Epithelial cell of proximal tubule (primary cell): Measurements from ENCODE around the gene DENND1A. TPM values are rescaled to one million over a fixed set of nuclear protein-coding genes. Genes with fewer than 3 reads are reported as not detected.

Experiments used
- DNase-seq: peaks from one replicate; pipeline ENCODE4 v3.0.0-alpha.2; 2011; ENCODE audit warnings: low read depth
- H3K4me3 ChIP-seq: 2 replicates; pipeline ENCODE4 v1.5.1; 2011; ENCODE audit warnings: low read depth, mild to moderate bottlenecking, low read length
- total RNA-seq: library from RNA; depleted of rRNA; stranded (reverse); fragments of >200 nt; gene quantifications from 2 replicates; pipeline ENCODE4 v1.2.3, GENCODE V29; 2015
- TF ChIP-seq, protein P1 (sequence below): conservative IDR thresholded peaks from 2 replicates; pipeline ENCODE4 v1.5.1; 2012; ENCODE audit warnings: low read depth, mild to moderate bottlenecking, low read length

DENND1A gene
- total RNA-seq, 1 donor from 2014 or later, result 26.6 TPM

DNA sequence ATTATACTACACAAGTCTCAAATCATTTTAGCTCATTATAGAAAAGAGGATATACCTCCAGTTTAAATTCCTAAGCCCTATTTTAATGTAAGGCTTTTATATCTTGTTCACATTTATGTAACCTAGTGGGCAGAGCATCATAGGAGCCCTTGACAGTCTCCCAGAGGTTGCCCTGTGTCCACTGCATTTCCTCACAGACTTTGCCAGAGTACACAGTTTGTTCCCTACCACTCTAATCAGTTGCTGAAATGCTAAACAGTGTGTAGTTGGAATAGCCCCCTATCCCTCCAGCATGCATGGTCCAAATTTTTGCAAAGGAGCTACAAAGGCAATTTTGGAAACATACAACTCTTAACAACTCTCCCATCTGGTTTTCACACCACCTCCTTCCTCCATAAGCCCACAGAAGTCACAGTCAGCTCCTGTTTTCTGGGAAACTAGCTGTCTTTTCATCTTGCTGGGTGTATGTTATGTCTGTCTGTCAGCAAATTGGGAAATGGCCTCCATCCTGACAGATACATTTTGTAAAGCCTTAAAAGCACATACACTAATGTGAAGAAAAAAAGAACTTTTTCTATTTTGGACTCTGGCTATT, 212.2 kb downstream of the DENND1A start:
- no peak for DNase-seq
- H3K4me3 ChIP-seq, result no peak overlapping the region
- TF ChIP-seq, protein P1, sequence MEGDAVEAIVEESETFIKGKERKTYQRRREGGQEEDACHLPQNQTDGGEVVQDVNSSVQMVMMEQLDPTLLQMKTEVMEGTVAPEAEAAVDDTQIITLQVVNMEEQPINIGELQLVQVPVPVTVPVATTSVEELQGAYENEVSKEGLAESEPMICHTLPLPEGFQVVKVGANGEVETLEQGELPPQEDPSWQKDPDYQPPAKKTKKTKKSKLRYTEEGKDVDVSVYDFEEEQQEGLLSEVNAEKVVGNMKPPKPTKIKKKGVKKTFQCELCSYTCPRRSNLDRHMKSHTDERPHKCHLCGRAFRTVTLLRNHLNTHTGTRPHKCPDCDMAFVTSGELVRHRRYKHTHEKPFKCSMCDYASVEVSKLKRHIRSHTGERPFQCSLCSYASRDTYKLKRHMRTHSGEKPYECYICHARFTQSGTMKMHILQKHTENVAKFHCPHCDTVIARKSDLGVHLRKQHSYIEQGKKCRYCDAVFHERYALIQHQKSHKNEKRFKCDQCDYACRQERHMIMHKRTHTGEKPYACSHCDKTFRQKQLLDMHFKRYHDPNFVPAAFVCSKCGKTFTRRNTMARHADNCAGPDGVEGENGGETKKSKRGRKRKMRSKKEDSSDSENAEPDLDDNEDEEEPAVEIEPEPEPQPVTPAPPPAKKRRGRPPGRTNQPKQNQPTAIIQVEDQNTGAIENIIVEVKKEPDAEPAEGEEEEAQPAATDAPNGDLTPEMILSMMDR, result no peak

DNA sequence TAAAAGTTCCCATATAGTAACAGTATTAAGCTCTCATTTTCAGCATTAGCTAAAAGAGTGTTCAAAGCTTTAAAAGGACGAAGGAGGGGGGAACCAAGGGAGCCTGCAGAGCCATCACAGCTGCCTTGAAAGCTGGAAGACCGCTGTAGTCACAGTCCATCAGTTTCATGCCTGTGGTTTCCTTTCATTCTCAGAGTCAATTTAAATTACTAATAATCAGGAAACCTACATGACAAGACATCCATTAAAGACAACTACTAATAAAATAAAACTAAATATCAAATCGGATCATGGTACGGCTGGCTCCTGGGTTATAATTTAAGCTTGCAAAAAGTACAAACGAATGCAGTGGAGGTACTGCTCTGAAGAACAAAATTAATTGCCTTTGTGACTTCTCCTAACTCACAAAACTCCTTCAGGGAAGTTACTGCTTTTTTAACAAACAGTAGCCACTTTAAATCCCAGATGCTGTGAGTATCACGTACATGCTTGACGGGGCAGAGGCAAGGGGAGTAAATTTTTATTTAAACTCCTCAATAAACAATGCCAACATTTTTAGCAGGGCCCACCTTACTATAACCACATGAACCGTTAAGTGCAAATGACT, 213.5 kb downstream of the DENND1A start:
- no peak for DNase-seq
- no peak overlapping the region for H3K4me3 ChIP-seq
- TF ChIP-seq, protein P1, result no peak

DNA sequence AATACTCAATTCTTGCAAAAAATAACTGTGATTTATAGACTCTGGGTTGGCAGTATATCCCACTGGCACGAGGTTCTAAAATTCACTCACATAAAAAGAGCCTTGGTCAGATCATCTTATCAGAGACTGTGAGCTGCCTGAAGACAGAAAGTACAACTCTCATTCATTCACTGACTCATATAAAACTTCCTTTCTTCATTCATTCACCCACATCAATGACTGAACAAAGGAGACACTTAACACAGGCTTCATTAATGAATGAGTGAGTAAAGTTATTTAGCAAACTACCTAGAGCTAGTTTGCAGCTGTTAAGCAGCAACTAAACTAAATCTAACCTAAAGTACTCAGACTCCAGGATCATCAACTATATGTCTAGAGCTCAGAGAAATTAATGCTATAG, 214.7 kb downstream of the DENND1A start:
- TF ChIP-seq, protein P1, result no peak
- no peak overlapping the region for H3K4me3 ChIP-seq
- no peak for DNase-seq

DNA sequence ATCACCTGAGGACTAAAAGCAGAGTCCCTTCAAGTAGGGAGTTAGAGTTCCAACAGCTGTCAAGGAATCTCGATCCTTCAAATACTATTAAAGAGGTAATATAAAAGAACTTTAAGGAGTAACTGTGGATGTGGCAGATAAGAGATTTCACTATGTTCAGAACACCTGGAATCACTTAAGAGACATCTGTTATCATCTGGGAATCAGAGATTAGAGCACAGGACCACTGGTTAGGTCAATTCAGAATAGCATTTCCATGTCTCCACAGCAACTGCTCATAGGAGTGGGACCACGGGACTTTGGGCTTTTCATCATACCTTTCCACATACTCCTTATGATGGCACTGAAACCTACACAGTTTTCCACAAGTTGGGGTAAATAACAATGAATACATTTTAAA, 216.6 kb downstream of the DENND1A start:
- TF ChIP-seq, protein P1, result no peak
- no peak for DNase-seq
- H3K4me3 ChIP-seq, result no peak overlapping the region

DNA sequence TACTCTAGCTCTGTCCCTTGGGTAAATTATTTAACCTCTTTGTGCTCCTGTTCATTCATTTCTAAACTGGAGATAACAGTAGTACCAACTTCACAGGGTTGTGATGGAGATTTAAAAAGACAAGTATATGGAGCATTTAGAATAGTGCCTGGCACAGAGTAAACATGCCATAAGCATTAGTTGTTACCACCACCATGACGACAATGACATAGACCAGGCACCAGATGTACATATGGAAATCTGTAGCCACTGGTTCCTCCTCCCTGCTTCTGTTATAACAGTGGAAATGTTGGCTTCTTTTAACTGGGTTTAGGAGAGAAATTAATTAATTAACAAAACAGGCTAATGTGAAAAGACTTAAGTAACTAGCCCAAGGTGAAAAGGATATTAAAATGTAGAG, 217.5 kb downstream of the DENND1A start:
- TF ChIP-seq, protein P1, result no peak
- H3K4me3 ChIP-seq, result no peak overlapping the region
- no peak for DNase-seq

DNA sequence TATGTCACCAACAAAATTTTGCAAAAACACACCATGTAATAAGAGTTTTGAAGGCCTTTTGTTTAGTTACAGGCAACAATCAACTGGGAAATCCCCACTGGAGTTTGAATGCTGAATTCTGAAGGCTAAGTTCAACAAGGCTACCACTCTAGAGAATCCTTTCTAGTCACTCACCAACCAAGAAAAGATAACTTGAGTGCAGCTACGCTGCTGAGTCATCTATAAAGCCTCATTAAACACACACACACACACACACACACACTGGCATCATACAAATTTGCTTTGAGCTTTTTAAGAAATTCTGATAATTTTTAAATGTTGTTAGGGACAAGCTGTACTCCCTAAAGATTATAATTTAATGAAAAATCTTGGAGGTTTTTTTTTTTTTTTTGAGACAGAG, 219.6 kb downstream of the DENND1A start:
- DNase-seq, result peak; percentile 84
- TF ChIP-seq, protein P1, result no peak
- H3K4me3 ChIP-seq, result no peak overlapping the region

DNA sequence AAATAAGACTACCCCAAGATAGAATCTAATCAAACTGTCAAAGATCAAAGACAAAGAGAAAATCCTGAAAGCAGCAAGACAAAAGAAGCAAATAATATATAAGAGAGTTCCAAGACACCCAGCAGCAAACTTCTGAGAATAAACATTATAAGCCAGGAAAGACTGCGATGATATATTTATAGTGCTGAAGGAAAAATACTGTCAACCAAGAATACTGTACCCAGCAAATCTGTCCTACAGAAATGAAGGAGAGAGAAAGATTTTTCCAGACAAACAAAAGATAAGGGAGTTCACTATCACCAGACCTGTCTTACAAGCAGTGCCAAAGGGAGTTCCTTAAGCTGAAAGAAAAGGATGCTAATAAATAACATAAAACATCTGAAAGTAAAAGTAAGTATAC, 227.4 kb downstream of the DENND1A start:
- no peak for DNase-seq
- H3K4me3 ChIP-seq, result no peak overlapping the region
- TF ChIP-seq, protein P1, result no peak
